ENCODE data around the gene AGTPBP1. TPM values are rescaled to one million over a fixed set of nuclear protein-coding genes. Genes with fewer than 3 reads are reported as not detected.

AGTPBP1 gene
- total RNA-seq, 1 donor from 2014 or later, result 122 TPM

DNA sequence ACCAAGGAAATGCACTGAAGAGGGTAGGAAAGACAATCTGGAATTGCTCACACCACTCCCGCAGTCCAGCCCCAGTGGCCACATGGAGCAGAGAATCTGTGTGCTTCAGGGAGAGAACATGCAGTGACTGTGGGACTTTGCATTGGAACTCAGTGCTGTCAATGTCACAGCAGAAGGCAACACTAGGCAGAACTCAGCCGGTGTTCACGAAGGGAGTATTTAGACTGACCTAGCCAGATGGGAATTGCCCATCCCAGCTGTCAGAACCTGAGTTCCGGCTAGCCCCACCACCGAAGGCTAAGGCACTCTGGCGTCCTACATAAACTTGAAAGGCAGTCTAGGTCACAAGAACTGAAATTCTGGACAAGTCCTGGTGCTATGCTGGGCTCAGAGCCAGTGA is 139.0 kb downstream of the AGTPBP1 start:
- no peaks in the 10 kb centered on the region for H3K36me3 ChIP-seq
- H3K27ac ChIP-seq, result no peak overlapping the region
- no peaks in the 10 kb centered on the region for H3K9me3 Mint-ChIP-seq
- H3K27me3 Mint-ChIP-seq (ENCODE audit: insufficient read depth, low read depth), result no peaks in the 10 kb centered on the region
- no peak overlapping the region for H3K4me3 Mint-ChIP-seq
- H3K9ac ChIP-seq, result no peak overlapping the region
- no peak overlapping the region for H3K27ac Mint-ChIP-seq
- no peak for TF ChIP-seq EZH2phosphoT487 (IDR thresholded peaks at IDR 0.05)
- TF ChIP-seq, protein P1, sequence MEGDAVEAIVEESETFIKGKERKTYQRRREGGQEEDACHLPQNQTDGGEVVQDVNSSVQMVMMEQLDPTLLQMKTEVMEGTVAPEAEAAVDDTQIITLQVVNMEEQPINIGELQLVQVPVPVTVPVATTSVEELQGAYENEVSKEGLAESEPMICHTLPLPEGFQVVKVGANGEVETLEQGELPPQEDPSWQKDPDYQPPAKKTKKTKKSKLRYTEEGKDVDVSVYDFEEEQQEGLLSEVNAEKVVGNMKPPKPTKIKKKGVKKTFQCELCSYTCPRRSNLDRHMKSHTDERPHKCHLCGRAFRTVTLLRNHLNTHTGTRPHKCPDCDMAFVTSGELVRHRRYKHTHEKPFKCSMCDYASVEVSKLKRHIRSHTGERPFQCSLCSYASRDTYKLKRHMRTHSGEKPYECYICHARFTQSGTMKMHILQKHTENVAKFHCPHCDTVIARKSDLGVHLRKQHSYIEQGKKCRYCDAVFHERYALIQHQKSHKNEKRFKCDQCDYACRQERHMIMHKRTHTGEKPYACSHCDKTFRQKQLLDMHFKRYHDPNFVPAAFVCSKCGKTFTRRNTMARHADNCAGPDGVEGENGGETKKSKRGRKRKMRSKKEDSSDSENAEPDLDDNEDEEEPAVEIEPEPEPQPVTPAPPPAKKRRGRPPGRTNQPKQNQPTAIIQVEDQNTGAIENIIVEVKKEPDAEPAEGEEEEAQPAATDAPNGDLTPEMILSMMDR (IDR thresholded peaks at IDR 0.05), result no peak
- TF ChIP-seq EZH2 (IDR thresholded peaks at IDR 0.05), result no peak
- H3K9me3 ChIP-seq (ENCODE audit: low read depth), result no peaks in the 10 kb centered on the region
- DNase-seq (ENCODE audit: low spot score), result no peak
- H3K79me2 ChIP-seq (ENCODE audit: low read depth), result no peaks in the 10 kb centered on the region
- no peak overlapping the region for H3K4me2 ChIP-seq
- peaks cover 27% of the 10 kb centered on the region for H3K36me3 Mint-ChIP-seq
- H3K4me1 ChIP-seq, result no peaks in the 10 kb centered on the region
- peaks cover 6% of the 10 kb centered on the region for H4K20me1 ChIP-seq (ENCODE audit: low read depth)
- peaks cover 3% of the 10 kb centered on the region for H3K4me1 Mint-ChIP-seq
- H3K4me3 ChIP-seq, result no peak overlapping the region
- no peaks in the 10 kb centered on the region for H3K27me3 ChIP-seq
- no peak overlapping the region for H2AFZ ChIP-seq (replicated peaks)
- no peaks in the 10 kb centered on the region for H3F3A ChIP-seq (ENCODE audit: low read depth)

DNA sequence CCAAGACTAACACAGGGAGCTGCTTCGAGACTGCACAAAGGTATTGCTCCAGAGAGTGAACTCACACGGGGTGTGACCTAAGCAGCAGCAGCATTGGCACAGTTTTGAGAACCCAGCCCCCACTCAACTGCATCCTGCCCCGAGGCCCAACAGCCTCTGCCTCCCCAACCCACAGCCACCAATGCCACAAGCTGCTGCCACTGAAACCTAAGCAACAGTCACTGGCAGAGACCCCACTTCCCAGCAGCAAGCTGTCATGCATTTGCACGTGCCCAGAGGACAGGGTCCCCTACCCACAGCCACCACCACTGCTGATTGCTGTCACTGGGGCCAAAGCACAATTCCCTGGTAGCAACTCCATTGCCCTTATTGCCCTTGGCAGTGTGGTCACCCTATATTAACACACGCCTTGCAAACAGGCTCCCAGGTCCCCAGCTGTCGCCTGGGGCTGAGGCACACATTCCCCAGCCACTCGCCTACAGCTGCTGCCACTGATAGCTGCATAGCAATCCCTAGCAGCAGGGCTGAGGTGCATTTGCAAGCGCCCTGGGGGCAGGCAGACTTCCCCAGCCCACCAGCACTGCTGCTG is 141.0 kb downstream of the AGTPBP1 start:
- Histone ChIP-seq H2AFZ (replicated peaks) (no peak overlapping the region), H3K36me3 (peaks cover 3% of the 10 kb centered on the region), H3K27ac (no peak overlapping the region), H3K9me3 (ENCODE audit: low read depth) (no peaks in the 10 kb centered on the region), H3K79me2 (ENCODE audit: low read depth) (no peaks in the 10 kb centered on the region), H3K9ac (no peak overlapping the region), H3K4me3 (no peak overlapping the region), H3F3A (ENCODE audit: low read depth) (no peaks in the 10 kb centered on the region), H3K4me1 (no peaks in the 10 kb centered on the region), H3K4me2 (no peak overlapping the region), H3K27me3 (no peaks in the 10 kb centered on the region), H4K20me1 (ENCODE audit: low read depth) (peaks cover 6% of the 10 kb centered on the region)
- Mint-ChIP-seq H3K27ac (no peak overlapping the region), H3K9me3 (no peaks in the 10 kb centered on the region), H3K4me1 (peaks cover 3% of the 10 kb centered on the region), H3K4me3 (no peak overlapping the region), H3K27me3 (ENCODE audit: insufficient read depth, low read depth) (no peaks in the 10 kb centered on the region), H3K36me3 (peaks cover 24% of the 10 kb centered on the region)
- TF ChIP-seq, protein P1 (IDR thresholded peaks at IDR 0.05), result no peak
- TF ChIP-seq EZH2phosphoT487 (IDR thresholded peaks at IDR 0.05), result no peak
- no peak for TF ChIP-seq EZH2 (IDR thresholded peaks at IDR 0.05)
- no peak for DNase-seq (ENCODE audit: low spot score)

DNA sequence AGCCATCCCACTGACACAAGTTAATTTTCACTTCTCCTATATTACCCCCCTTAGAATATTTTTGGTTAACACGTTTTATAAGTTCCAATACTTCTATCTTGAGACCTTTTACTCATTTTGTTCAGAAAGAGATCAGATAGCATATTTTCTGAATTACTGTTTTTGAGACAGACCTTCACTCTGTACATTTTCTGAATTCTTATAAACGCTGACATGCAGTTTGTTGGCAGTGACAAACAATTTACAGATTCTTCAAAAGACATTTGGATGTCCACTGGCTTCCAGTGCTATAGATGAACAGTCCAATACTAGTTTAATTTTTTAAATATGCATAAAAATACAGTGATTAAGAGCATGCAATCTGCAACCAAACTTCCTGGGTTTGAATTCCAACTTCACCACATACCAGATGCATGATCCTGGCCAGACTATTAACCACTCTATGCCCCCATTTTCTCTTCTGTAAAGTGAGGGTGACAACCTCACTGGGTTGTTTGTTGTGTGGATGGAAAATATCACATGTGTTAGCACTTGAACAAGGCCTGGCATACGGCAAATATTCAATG is 142.1 kb downstream of the AGTPBP1 start:
- Histone ChIP-seq H4K20me1 (ENCODE audit: low read depth) (peaks cover 6% of the 10 kb centered on the region), H3F3A (ENCODE audit: low read depth) (no peaks in the 10 kb centered on the region), H3K79me2 (ENCODE audit: low read depth) (no peaks in the 10 kb centered on the region), H3K27me3 (no peaks in the 10 kb centered on the region), H3K4me3 (no peak overlapping the region), H3K4me1 (no peaks in the 10 kb centered on the region), H3K9me3 (ENCODE audit: low read depth) (no peaks in the 10 kb centered on the region), H3K36me3 (peaks cover 3% of the 10 kb centered on the region), H3K9ac (no peak overlapping the region), H3K27ac (no peak overlapping the region), H2AFZ (replicated peaks) (no peak overlapping the region), H3K4me2 (no peak overlapping the region)
- no peak for DNase-seq (ENCODE audit: low spot score)
- Mint-ChIP-seq H3K27me3 (ENCODE audit: insufficient read depth, low read depth) (no peaks in the 10 kb centered on the region), H3K9me3 (no peaks in the 10 kb centered on the region), H3K27ac (no peak overlapping the region), H3K36me3 (peaks cover 21% of the 10 kb centered on the region), H3K4me1 (peaks cover 3% of the 10 kb centered on the region), H3K4me3 (no peak overlapping the region)
- TF ChIP-seq EZH2phosphoT487 (IDR thresholded peaks at IDR 0.05) (no peak), EZH2 (IDR thresholded peaks at IDR 0.05) (no peak)
- TF ChIP-seq, protein P1 (IDR thresholded peaks at IDR 0.05), result no peak

Measured in neural progenitor cell (in vitro differentiated cells).